Measurements from ENCODE around the gene GTF2F2.
A peak's percentile ranks its signal among the peaks of the same experiment; 100 is the strongest.

Gene GTF2F2

GRCh38 chr13:45120967-45121831, 889 bp downstream of the GTF2F2 start:
- peak; percentile 25 for TF ChIP-seq CTCF (IDR thresholded peaks at IDR 0.05; ENCODE audit: low read length, missing control alignments)
- peak overlapping the region; percentile 94 for H3K4me3 ChIP-seq (replicated peaks; ENCODE audit: low read depth, low read length)
- peak; percentile 46 for DNase-seq (ENCODE audit: low read depth)

- DNase-seq (ENCODE audit: low read depth) = no peak
- H3K4me3 ChIP-seq (replicated peaks; ENCODE audit: low read depth, low read length) = no peak overlapping the region
- no peak for TF ChIP-seq CTCF (IDR thresholded peaks at IDR 0.05; ENCODE audit: low read length, missing control alignments)
These were observed 2.6 kb downstream of the GTF2F2 start for GRCh38 chr13:45122941-45123340.

- no peak overlapping the region for H3K4me3 ChIP-seq (replicated peaks; ENCODE audit: low read depth, low read length)
- DNase-seq (ENCODE audit: low read depth) = no peak
- TF ChIP-seq CTCF (IDR thresholded peaks at IDR 0.05; ENCODE audit: low read length, missing control alignments) = no peak
These were observed 12.2 kb downstream of the GTF2F2 start for GRCh38 chr13:45132369-45133064.

GRCh38 chr13:45133396-45134118, 13.2 kb downstream of the GTF2F2 start:
- TF ChIP-seq CTCF (IDR thresholded peaks at IDR 0.05; ENCODE audit: low read length, missing control alignments) = no peak
- no peak overlapping the region for H3K4me3 ChIP-seq (replicated peaks; ENCODE audit: low read depth, low read length)
- DNase-seq (ENCODE audit: low read depth) = peak; percentile 19

- H3K4me3 ChIP-seq (replicated peaks; ENCODE audit: low read depth, low read length) = no peak overlapping the region
- no peak for DNase-seq (ENCODE audit: low read depth)
- TF ChIP-seq CTCF (IDR thresholded peaks at IDR 0.05; ENCODE audit: low read length, missing control alignments) = no peak
These were observed 16.6 kb downstream of the GTF2F2 start for GRCh38 chr13:45136741-45137504.

GRCh38 chr13:45137526-45137925, 17.2 kb downstream of the GTF2F2 start:
- no peak overlapping the region for H3K4me3 ChIP-seq (replicated peaks; ENCODE audit: low read depth, low read length)
- TF ChIP-seq CTCF (IDR thresholded peaks at IDR 0.05; ENCODE audit: low read length, missing control alignments) = no peak

More at GRCh38 chr13:45137526-45137925, 17.2 kb downstream of the GTF2F2 start:
- no peak for DNase-seq (ENCODE audit: low read depth)
